Hematopoietic multipotent progenitor cell treated with erythropoietin and hydrocortisone succinate and interleukin-3 and kit ligand, for 8 days (in vitro differentiated cells): ENCODE results near the gene BDNF.
"Not testable (repeated sequence)": the region's sequence is repeated elsewhere in the genome, so short reads cannot be mapped to it uniquely, and the experiment has no call there.

Experiments
- DNase-seq: peaks from one replicate; pipeline ENCODE4 v3.0.0-alpha.2; 2015

BDNF gene

GRCh38 chr11:27700351-27701301 lies at the start of gene BDNF:
Gene BDNF, minus strand, starts transcription at chr11:27700455. Its CDS starts 41,891 bp downstream, at chr11:27658564.
- DNase-seq, result no peak

GRCh38 chr11:27740362-27741013 lies 40.2 kb upstream of the BDNF start:
- DNase-seq, result no peak

- DNase-seq, result no peak
Measured at GRCh38 chr11:27735281-27735680, 35.0 kb upstream of the BDNF start.

GRCh38 chr11:27731803-27732202 lies 31.5 kb upstream of the BDNF start:
- DNase-seq, result not testable (repeated sequence)

- DNase-seq, result no peak
Measured at GRCh38 chr11:27726981-27727380, 26.7 kb upstream of the BDNF start.

- no peak for DNase-seq
Measured at GRCh38 chr11:27723687-27724086, 23.4 kb upstream of the BDNF start.

GRCh38 chr11:27722953-27723344 lies 22.7 kb upstream of the BDNF start:
- no peak for DNase-seq

- DNase-seq, result no peak
Measured at GRCh38 chr11:27722117-27722952, 22.1 kb upstream of the BDNF start.

- DNase-seq, result no peak
Measured at GRCh38 chr11:27721264-27722116, 21.2 kb upstream of the BDNF start.

GRCh38 chr11:27720277-27720830 lies 20.1 kb upstream of the BDNF start:
- peak; percentile 42 for DNase-seq

- no peak for DNase-seq
Measured at GRCh38 chr11:27719546-27719925, 19.3 kb upstream of the BDNF start.

GRCh38 chr11:27718863-27719545 lies 18.7 kb upstream of the BDNF start:
- no peak for DNase-seq

- no peak for DNase-seq
Measured at GRCh38 chr11:27718346-27718862, 18.1 kb upstream of the BDNF start.

- no peak for DNase-seq
Measured at GRCh38 chr11:27717801-27718229, 17.6 kb upstream of the BDNF start.

GRCh38 chr11:27717377-27717776 lies 17.1 kb upstream of the BDNF start:
- no peak for DNase-seq

- no peak for DNase-seq
Measured at GRCh38 chr11:27716835-27717234, 16.6 kb upstream of the BDNF start.

GRCh38 chr11:27716216-27716615 lies 16.0 kb upstream of the BDNF start:
- DNase-seq, result no peak

GRCh38 chr11:27711725-27712124 lies 11.5 kb upstream of the BDNF start:
- DNase-seq, result no peak

GRCh38 chr11:27710536-27710935 lies 10.3 kb upstream of the BDNF start:
- no peak for DNase-seq

GRCh38 chr11:27707676-27708075 lies 7.4 kb upstream of the BDNF start:
- DNase-seq, result no peak
